Stimulated activated CD4-positive, alpha-beta T cell treated with anti-CD3 and anti-CD28 coated beads, Interleukin-15, amount 100 ng/mL, for 1 hour (primary cell): Measurements from ENCODE around the gene RAB33B.
"Not testable (repeated sequence)": the region's sequence is repeated elsewhere in the genome, so short reads cannot be mapped to it uniquely, and the experiment has no call there.

Source experiments
- DNase-seq, 2 donors: peaks; one replicate each; pipeline ENCODE4 v3.0.0-alpha.2; 2020; ENCODE audit warnings: low read depth in 1 of 2, low spot score in 1 of 2

The RAB33B gene

DNA sequence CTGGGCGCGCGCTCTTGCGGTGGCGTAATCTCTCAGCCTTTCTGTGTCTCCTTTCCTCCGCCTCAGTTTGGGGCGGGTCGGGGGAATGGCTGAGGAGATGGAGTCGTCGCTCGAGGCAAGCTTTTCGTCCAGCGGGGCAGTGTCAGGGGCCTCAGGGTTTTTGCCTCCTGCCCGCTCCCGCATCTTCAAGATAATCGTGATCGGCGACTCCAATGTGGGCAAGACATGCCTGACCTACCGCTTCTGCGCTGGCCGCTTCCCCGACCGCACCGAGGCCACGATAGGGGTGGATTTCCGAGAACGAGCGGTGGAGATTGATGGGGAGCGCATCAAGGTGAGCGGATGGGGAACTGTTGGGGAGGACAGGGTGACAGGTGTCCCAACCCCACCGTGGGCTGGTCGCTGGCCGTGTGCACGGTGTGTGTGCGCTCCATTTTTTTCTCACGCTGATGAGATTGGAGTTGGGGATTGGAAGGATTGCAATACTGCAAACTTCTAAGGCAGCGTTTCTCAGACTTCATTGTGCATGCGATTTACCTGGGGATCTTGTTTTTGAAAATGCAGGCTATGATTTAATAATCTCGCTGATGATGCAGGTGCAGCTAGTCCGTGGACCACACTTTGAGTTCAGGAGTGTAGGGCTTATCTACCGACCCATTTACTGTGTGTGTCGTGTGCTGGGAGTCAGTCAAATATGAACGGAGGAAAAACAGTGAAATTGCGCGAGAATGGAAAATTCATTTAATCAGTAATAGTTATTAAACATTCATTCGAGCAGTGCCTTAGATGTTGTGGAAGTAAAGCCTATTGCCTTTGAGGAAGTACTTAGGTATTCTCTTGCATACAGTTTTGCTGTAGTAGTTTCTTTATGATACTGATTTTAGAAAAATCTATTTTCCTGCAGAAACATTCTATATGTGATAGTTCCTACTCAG lies at the start of gene RAB33B:
Gene RAB33B (plus strand): TSS at position 11 of the 935 bp plus-strand sequence. CDS start 75 bp downstream, at position 86.
- no peak for DNase-seq

GRCh38 chr4:139410312-139410711 lies 43.6 kb upstream of the RAB33B start:
- no peak for DNase-seq

DNA sequence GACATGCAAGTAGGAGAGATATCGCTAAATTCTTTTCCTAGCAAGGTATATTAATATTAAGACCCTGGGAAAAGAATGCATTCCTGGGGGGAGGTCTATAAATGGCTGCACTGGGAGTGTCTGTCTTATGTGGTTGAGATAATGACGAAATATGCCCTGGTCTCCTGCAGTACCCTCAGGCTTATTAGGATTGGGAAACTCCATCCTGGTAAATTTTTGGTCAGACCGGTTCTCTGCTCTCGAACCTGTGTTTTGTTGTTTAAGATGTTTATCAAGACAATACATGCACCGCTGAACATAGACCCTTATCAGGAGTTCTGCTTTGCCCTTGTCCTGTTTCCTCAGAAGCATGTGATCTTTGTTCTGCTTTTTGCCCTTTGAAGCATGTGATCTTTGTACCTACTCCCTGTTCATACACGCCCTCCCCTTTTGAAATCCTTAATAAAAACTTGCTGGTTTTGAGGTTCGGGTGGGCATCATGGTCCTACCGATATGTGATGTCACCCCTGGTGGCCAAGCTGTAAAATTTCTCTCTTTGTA lies 39.2 kb upstream of the RAB33B start:
- DNase-seq = not testable (repeated sequence)

DNA sequence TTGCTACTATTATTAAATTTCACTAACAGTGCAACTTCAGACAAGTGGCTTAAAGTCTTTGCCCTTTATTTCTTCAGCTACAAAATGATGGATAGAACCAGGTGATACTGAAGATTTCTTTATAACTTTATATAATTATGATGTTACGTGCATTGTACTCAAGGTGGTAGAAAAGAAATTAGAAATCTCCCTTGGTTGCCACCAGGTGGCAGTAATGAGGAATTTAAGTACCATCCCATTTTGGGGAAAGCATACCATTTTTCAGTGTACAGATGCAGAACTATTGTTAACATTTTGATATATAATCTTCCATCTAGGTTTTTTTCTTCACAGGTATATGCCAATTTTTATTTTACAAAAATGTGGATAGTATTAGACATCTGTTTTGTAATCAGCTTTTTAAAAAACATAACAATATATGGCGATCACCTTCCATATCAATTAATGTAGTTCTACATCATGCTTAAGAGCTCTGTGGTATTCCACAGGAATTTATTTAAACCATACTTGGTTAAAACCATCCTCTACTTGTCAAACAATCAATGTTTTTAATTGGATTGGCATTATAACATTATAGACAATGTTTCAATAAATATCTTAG lies 37.7 kb upstream of the RAB33B start:
- no peak for DNase-seq

GRCh38 chr4:139419388-139419914 lies 34.5 kb upstream of the RAB33B start:
- DNase-seq = no peak

- no peak for DNase-seq
Measured at GRCh38 chr4:139420652-139421051, 33.3 kb upstream of the RAB33B start.

- no peak for DNase-seq
Measured at GRCh38 chr4:139436122-139436521, 17.8 kb upstream of the RAB33B start.

GRCh38 chr4:139438141-139438540 lies 15.8 kb upstream of the RAB33B start:
- DNase-seq = no peak

DNA sequence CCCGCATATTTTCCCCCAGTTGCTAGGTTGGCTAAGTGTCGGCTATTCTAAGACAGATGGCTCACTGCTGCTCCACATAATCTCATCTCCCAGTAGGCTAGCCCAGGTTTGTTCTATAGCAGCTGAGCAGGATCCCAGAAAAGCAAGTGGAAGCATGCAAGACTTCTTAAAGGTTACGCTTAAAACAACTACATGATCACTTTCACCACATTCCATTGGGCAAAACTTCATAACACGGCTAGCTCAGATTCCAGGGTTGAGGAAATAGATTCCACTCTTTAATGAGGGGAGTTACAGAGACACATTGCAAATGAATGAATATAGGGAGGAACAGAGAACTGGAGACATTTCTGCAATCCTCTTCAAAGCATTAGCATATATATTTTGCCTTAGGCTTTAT lies 12.9 kb upstream of the RAB33B start:
- DNase-seq = no peak

GRCh38 chr4:139443661-139444060 lies 10.3 kb upstream of the RAB33B start:
- no peak for DNase-seq

DNA sequence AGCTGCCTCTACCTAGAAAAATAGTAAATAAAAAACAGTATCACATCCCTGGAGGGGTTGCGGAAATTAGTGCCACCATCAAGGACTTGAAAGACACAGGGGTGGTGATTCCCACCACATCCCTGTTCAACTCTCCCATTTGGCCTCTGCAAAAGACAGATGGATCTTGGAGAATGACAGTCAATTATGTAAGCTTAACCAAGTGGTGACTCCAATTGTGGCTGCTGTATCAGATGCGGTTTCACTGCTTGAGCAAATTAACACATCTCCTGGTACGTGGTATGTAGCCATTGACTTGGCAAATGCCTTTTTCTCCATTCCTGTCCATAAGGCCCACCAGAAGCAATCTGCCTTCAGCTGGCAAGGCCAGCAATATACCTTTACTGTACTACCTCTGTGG lies 9.0 kb upstream of the RAB33B start:
- not testable (repeated sequence) for DNase-seq

DNA sequence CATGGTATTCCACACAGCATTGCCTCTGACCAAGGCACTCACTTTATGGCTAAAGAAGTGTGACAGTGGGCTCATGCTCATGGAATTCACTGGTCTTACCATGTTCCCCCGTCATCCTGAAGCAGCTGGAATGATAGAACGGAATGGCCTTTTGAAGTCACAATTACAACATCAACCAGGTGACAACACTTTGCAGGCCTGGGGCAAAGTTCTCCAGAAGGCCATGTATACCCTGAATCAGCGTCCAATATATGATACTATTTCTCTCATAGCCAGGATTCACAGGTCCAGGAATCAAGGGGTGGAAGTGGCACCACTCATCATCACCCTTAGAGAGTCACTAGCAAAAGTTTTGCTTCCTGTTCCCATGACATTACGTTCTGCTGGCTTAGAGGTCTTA lies 6.8 kb upstream of the RAB33B start:
- DNase-seq = not testable (repeated sequence)

- no peak for DNase-seq
Measured at GRCh38 chr4:139450586-139450985, 3.3 kb upstream of the RAB33B start.

DNA sequence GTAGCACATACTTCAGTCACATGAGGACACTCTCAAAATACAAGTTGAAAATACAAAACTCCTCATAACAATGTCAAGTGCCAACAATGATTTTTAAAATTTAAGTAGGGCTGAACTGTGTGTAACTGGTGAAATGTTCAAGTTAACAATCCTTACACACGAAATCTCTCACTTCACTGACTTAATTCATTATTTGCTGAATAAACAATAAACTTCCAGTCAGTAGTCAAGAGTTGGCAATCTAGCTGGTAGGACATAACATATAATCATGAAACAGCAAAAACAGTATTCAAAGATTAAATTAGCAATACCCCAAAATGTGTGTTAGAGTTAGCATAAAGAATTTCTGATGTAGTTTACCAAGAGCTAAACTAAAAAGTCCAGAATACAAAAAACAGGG lies 1.9 kb upstream of the RAB33B start:
- DNase-seq = no peak

- no peak for DNase-seq
Measured at GRCh38 chr4:139453041-139453370, 915 bp upstream of the RAB33B start.

DNA sequence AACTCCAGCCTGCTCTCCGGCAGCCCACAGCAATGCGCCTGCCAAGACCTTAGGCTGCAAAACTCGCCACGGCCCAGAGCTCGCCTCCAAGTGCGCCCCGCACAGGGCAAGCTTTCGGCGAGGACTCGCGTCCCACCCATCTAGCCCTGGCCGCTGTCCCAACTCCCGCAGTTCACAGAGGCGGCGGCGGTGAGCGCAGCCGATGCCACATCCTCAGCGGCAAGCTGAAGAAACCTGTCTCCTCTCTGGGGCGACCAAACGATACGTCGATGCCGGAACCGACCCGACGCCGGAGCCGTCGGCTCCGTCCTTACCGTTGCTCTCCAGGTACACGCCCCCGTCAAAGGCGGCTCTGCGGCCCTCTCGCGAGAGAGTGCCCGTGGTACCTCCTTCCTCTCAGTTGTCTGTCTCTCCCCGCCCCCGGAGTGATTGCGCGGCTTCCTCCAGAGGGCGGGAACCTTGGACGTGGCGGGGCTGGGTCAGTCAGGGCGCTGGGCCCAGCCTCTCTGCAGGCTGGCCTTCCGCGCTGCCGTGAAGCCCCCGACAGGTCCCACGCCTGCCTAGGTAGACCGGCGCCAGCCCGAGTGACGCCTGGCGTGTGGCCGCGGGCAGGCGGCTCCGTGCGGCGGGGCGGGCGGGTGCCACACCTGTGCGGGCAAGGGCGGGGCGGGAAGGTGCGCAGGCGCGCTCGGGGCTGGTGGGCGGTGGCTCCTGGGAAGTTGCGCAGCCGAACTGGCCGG lies 380 bp upstream of the RAB33B start:
- DNase-seq = peak; percentile 90 to 96

- DNase-seq = no peak
Measured at GRCh38 chr4:139455126-139455538, 1.2 kb downstream of the RAB33B start.

- DNase-seq = no peak
Measured at GRCh38 chr4:139457318-139457717, 3.4 kb downstream of the RAB33B start.

GRCh38 chr4:139458543-139458942 lies 4.6 kb downstream of the RAB33B start:
- DNase-seq = no peak

DNA sequence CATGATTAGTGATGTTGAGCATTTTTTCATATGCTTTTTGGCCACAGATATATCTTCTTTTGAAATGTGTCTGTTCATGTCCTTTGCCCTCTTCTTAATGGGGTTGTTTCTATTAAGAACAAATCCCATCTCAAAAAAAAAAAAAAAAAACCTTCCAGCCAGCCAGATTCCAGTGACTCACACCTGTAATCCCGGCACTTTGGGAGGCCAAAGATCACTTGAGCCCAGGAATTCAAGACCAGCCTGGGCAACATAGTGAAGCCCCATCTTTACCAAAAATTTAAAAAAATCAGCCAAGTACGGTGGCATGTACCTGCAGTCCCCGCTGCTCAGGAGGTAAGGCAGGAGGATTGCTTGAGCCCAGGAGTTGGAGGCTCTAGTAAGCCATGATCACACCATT lies 5.1 kb downstream of the RAB33B start:
- no peak for DNase-seq

DNA sequence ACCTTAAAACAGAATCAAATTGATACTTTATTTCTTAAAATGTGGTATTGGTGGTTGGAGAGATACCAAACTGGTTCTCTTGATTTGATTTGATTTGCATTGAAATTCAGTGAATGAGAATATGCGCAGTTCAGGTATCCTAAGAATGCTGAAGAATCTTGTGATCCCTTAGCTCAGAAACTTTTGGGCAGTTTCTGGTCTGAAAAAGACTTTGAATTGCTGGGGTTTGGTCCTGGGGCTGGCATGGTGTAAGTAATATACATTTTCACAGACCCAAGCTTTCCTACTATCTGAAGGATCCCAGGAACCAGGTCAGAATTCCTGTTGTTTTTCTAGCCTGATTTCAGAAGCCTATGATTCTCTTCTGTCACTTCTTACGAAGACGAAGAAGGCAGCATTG lies 6.6 kb downstream of the RAB33B start:
- DNase-seq = no peak
